Measurements from ENCODE around the gene TXLNB. TPM values are rescaled to one million over a fixed set of nuclear protein-coding genes. Genes with fewer than 3 reads are reported as not detected.

The TXLNB gene
- polyA plus RNA-seq, 2 of the 4 experiments (the other 2 are of a cell fraction) = not detected

DNA sequence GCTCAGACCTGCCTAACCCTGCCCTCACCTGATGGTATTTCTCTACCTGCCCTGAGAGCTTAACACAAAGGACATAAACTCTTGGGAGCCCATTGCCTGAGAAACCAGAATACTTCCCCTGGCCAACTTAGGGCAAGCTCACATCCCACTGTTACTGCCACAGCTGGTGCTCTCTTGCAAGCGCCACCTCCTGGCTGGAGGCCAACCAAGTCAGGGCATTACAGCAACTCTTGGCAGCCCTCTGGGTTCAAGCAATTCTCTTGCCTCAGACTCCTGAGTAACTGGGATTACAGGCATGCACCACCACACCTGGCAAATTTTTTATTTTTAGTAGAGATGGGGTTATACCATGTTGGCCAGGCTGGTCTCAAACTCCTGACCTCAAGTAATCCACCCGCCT lies 86.8 kb downstream of the TXLNB start:
- POLR2A ChIA-PET = no interaction called here
- H3K27ac ChIP-seq = no peak overlapping the region

DNA sequence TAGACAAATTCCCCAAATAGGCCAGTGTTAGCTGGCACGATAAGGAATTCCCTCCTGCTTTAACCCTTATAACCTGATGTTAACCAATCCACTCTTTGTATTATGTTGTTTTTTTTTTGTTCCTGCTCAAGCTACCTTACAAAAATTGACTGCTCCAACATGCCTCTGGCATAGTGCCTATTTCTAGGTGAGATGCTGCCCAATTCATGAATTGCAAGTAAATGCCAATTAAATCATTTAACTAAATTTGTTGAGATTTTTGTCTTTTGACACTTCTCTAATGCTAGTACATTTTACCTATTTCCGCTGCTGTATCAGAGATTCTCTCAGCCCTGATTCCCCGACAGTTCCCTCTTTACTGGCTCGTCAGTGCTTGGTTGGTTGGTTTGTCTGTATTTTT lies 90.4 kb downstream of the TXLNB start:
- CTCF ChIA-PET = no interaction called here
- DNase-seq (ENCODE audit: low read depth in 1 of 2, low spot score in 1 of 2) (no peak), ATAC-seq (no peak), FAIRE-seq (no peak)
- H3K4me1 ChIP-seq = no peaks in the 10 kb centered on the region
- WGBS (ENCODE audit: missing lambda C conversion rate) = 50% methylated on average over 4 of the region's 4 CpGs
- TF ChIP-seq RCOR1 (IDR thresholded peaks at IDR 0.05; ENCODE audit: low read depth, low read length) = no peak
- TF ChIP-seq HOXB5 (CRISPR knock-in tag; IDR thresholded peaks at IDR 0.05) = no peak
- TF ChIP-seq ZNF302 (CRISPR knock-in tag; IDR thresholded peaks at IDR 0.05) = no peak
- no peak for TF ChIP-seq JUN (IDR thresholded peaks at IDR 0.05)
- TF ChIP-seq JUNB (IDR thresholded peaks at IDR 0.05) = no peak
- TF ChIP-seq, protein P1, sequence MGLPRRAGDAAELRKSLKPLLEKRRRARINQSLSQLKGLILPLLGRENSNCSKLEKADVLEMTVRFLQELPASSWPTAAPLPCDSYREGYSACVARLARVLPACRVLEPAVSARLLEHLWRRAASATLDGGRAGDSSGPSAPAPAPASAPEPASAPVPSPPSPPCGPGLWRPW (IDR thresholded peaks at IDR 0.05) = no peak
- no peak for TF ChIP-seq FOXS1 (CRISPR knock-in tag; IDR thresholded peaks at IDR 0.05)
- TF ChIP-seq CHD4 (IDR thresholded peaks at IDR 0.05; ENCODE audit: borderline replicate concordance) = no peak
- TF ChIP-seq RARB (CRISPR knock-in tag; IDR thresholded peaks at IDR 0.05) = no peak
- no peak for TF ChIP-seq NR3C1 (IDR thresholded peaks at IDR 0.05)
- TF ChIP-seq ZC3H11A (IDR thresholded peaks at IDR 0.05) = no peak
- TF ChIP-seq CBX8 (IDR thresholded peaks at IDR 0.05) = no peak
- no peak for TF ChIP-seq MAFK (IDR thresholded peaks at IDR 0.05; ENCODE audit: partially characterized antibody)
- H3K4me3 ChIP-seq = no peak overlapping the region
- POLR2A ChIA-PET = no interaction called here
- no peaks in the 10 kb centered on the region for H3K9me3 ChIP-seq
- H3K27ac ChIP-seq = no peak overlapping the region
- H3K4me2 ChIP-seq = no peak overlapping the region

More for the DNA sequence above, 86.8 kb downstream of the TXLNB start:
- H3K4me3 ChIP-seq = no peak overlapping the region
- ATAC-seq (no peak), FAIRE-seq (no peak), DNase-seq (ENCODE audit: low read depth in 1 of 2, low spot score in 1 of 2) (no peak)
- 46% methylated on average over 2 of the region's 2 CpGs for WGBS (ENCODE audit: missing lambda C conversion rate)
- TF ChIP-seq, protein P2, sequence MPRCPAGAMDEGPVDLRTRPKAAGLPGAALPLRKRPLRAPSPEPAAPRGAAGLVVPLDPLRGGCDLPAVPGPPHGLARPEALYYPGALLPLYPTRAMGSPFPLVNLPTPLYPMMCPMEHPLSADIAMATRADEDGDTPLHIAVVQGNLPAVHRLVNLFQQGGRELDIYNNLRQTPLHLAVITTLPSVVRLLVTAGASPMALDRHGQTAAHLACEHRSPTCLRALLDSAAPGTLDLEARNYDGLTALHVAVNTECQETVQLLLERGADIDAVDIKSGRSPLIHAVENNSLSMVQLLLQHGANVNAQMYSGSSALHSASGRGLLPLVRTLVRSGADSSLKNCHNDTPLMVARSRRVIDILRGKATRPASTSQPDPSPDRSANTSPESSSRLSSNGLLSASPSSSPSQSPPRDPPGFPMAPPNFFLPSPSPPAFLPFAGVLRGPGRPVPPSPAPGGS (IDR thresholded peaks at IDR 0.05) = no peak
- TF ChIP-seq, protein P1 (IDR thresholded peaks at IDR 0.05) = no peak
- TF ChIP-seq POLR2A (IDR thresholded peaks at IDR 0.05; ENCODE audit: low read length) = no peak
- no peak for TF ChIP-seq HOXB5 (CRISPR knock-in tag; IDR thresholded peaks at IDR 0.05)
- no peak for TF ChIP-seq KDM5A (IDR thresholded peaks at IDR 0.05)
- H3K4me1 ChIP-seq = no peaks in the 10 kb centered on the region
- H3K9me3 ChIP-seq = no peaks in the 10 kb centered on the region
- CTCF ChIA-PET = no interaction called here
- no peak overlapping the region for H3K4me2 ChIP-seq

DNA sequence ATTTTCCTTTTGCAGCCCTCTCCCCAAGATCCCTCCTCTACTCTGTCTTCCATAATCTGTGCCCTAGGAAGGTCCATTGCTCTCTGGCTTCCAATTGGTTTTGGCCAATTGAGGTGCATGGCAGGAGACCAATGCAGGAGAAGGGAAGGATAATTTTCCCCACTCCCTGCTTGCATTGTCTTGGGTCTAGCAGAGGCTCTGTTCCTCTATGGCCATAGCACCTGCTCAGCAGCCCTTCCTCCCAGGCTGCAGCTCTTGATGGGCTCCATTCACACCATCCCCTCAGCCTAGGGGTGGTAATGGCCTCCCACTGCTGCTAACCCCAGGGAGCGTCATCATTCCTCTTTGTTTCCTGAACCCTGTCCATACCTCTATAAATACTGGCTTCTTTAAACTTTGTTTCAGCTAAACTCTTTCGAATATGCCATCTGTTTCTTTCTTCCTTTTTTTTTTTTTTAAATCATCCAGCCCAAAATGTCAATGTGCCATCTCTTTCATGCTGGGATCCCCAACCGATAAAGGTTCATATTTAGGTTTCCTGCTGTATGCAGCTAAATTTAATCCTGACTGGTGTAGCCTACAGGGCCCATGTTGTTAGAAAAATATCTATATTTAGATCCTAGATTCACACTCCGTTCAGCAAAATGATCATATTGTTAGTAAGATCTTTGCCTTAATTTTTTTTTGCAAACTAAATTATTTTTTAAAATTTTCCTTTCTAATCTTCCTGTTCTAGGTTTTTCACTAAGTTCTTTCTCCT lies 93.1 kb downstream of the TXLNB start:
- DNase-seq (ENCODE audit: low read depth in 1 of 2, low spot score in 1 of 2) (no peak), ATAC-seq (no peak), FAIRE-seq (no peak)
- Histone ChIP-seq H3K4me2 (no peak overlapping the region), H3K27ac (no peak overlapping the region), H3K4me3 (no peak overlapping the region), H3K9me3 (no peaks in the 10 kb centered on the region), H3K4me1 (no peaks in the 10 kb centered on the region)
- TF ChIP-seq NR3C1 (IDR thresholded peaks at IDR 0.05) = no peak
- TF ChIP-seq RNF2 (IDR thresholded peaks at IDR 0.05; ENCODE audit: borderline replicate concordance, low read depth) = no peak
- TF ChIP-seq FOSB (CRISPR knock-in tag; IDR thresholded peaks at IDR 0.05) = no peak
- no peak for TF ChIP-seq TFCP2L1 (CRISPR knock-in tag; IDR thresholded peaks at IDR 0.05)
- TF ChIP-seq EHMT2 (IDR thresholded peaks at IDR 0.05; ENCODE audit: low read depth) = no peak
- TF ChIP-seq, protein P3, sequence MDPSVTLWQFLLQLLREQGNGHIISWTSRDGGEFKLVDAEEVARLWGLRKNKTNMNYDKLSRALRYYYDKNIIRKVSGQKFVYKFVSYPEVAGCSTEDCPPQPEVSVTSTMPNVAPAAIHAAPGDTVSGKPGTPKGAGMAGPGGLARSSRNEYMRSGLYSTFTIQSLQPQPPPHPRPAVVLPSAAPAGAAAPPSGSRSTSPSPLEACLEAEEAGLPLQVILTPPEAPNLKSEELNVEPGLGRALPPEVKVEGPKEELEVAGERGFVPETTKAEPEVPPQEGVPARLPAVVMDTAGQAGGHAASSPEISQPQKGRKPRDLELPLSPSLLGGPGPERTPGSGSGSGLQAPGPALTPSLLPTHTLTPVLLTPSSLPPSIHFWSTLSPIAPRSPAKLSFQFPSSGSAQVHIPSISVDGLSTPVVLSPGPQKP (IDR thresholded peaks at IDR 0.05; ENCODE audit: low read depth, low read length) = no peak
- no peak for TF ChIP-seq RAD21 (conservative IDR thresholded peaks at IDR 0.05 in 1 of 2, IDR thresholded peaks at IDR 0.05 in 1 of 2)
- TF ChIP-seq, protein P4, sequence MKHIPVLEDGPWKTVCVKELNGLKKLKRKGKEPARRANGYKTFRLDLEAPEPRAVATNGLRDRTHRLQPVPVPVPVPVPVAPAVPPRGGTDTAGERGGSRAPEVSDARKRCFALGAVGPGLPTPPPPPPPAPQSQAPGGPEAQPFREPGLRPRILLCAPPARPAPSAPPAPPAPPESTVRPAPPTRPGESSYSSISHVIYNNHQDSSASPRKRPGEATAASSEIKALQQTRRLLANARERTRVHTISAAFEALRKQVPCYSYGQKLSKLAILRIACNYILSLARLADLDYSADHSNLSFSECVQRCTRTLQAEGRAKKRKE (CRISPR knock-in tag; IDR thresholded peaks at IDR 0.05; ENCODE audit: low read depth) = no peak
- TF ChIP-seq HEYL (CRISPR knock-in tag; IDR thresholded peaks at IDR 0.05) = no peak
- TF ChIP-seq, protein P5, sequence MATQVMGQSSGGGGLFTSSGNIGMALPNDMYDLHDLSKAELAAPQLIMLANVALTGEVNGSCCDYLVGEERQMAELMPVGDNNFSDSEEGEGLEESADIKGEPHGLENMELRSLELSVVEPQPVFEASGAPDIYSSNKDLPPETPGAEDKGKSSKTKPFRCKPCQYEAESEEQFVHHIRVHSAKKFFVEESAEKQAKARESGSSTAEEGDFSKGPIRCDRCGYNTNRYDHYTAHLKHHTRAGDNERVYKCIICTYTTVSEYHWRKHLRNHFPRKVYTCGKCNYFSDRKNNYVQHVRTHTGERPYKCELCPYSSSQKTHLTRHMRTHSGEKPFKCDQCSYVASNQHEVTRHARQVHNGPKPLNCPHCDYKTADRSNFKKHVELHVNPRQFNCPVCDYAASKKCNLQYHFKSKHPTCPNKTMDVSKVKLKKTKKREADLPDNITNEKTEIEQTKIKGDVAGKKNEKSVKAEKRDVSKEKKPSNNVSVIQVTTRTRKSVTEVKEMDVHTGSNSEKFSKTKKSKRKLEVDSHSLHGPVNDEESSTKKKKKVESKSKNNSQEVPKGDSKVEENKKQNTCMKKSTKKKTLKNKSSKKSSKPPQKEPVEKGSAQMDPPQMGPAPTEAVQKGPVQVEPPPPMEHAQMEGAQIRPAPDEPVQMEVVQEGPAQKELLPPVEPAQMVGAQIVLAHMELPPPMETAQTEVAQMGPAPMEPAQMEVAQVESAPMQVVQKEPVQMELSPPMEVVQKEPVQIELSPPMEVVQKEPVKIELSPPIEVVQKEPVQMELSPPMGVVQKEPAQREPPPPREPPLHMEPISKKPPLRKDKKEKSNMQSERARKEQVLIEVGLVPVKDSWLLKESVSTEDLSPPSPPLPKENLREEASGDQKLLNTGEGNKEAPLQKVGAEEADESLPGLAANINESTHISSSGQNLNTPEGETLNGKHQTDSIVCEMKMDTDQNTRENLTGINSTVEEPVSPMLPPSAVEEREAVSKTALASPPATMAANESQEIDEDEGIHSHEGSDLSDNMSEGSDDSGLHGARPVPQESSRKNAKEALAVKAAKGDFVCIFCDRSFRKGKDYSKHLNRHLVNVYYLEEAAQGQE (IDR thresholded peaks at IDR 0.05) = no peak
- no peak for TF ChIP-seq RCOR1 (IDR thresholded peaks at IDR 0.05; ENCODE audit: low read depth, low read length)
- ChIA-PET CTCF (no interaction called here), POLR2A (no interaction called here)
- 31% methylated on average over 4 of the region's 4 CpGs for WGBS (ENCODE audit: missing lambda C conversion rate)

Measured in A549 (cell line).